Trophoblast cell (in vitro differentiated cells and primary cell): ENCODE data around the gene ARMH1.
"Not testable (repeated sequence)": the region's sequence is repeated elsewhere in the genome, so short reads cannot be mapped to it uniquely, and the experiment has no call there.

Source experiments
- DNase-seq, 2 donors: peaks; one replicate each; pipeline ENCODE4 v3.0.0-alpha.2; 2016
- H2AFZ ChIP-seq: 2 replicates; pipeline ENCODE4 v1.6.1; 2013; ENCODE audit warnings: low read length, moderate library complexity, mild to moderate bottlenecking; ENCODE audit not compliant: insufficient read depth, poor library complexity
- H2AK5ac ChIP-seq: 2 replicates; pipeline ENCODE4 v1.6.1; 2013; ENCODE audit warnings: mild to moderate bottlenecking, low read length
- H2BK120ac ChIP-seq: 2 replicates; pipeline ENCODE4 v1.6.1; 2013; ENCODE audit warnings: low read length, mild to moderate bottlenecking, moderate library complexity; ENCODE audit not compliant: insufficient read depth, poor library complexity
- H2BK12ac ChIP-seq: 2 replicates; pipeline ENCODE4 v1.6.1; 2013; ENCODE audit warnings: mild to moderate bottlenecking, low read length, moderate library complexity
- H2BK5ac ChIP-seq: 2 replicates; pipeline ENCODE4 v1.6.1; 2013; ENCODE audit warnings: low read length, low read depth, moderate library complexity, mild to moderate bottlenecking; ENCODE audit not compliant: poor library complexity
- H3K14ac ChIP-seq: 2 replicates; pipeline ENCODE4 v1.6.1; 2013; ENCODE audit warnings: mild to moderate bottlenecking, low read length
- H3K18ac ChIP-seq: 2 replicates; pipeline ENCODE4 v1.6.1; 2013; ENCODE audit warnings: mild to moderate bottlenecking, low read length
- H3K23ac ChIP-seq: 2 replicates; pipeline ENCODE4 v1.6.1; 2013; ENCODE audit warnings: low read length
- H3K27ac ChIP-seq: 2 replicates; pipeline ENCODE4 v1.5.1; 2013; ENCODE audit warnings: low read depth, mild to moderate bottlenecking, inconsistent platforms, low read length, moderate library complexity
- H3K27me3 ChIP-seq: 2 replicates; pipeline ENCODE4 v1.6.1; 2013; ENCODE audit warnings: inconsistent platforms, mild to moderate bottlenecking, low read length, moderate library complexity; ENCODE audit not compliant: insufficient read depth
- H3K36me3 ChIP-seq, 2 experiments: 1 replicate in 1 of 2; 2 replicates in 1 of 2; pipeline ENCODE4 v1.6.1; 2013; ENCODE audit warnings: low read length in 2 of 2, mild to moderate bottlenecking in 2 of 2, moderate library complexity in 1 of 2; ENCODE audit not compliant: insufficient read depth in 2 of 2, control insufficient read depth in 1 of 2
- H3K4ac ChIP-seq: 2 replicates; pipeline ENCODE4 v1.6.1; 2013; ENCODE audit warnings: low read depth, mild to moderate bottlenecking, low read length, moderate library complexity
- H3K4me1 ChIP-seq, 2 experiments: 1 replicate in 1 of 2; 2 replicates in 1 of 2; pipeline ENCODE4 v1.6.1; 2013; ENCODE audit warnings: low read length in 2 of 2, mild to moderate bottlenecking in 2 of 2, moderate library complexity in 1 of 2; ENCODE audit not compliant: insufficient read depth in 2 of 2, control insufficient read depth in 1 of 2
- H3K4me2 ChIP-seq: 2 replicates; pipeline ENCODE4 v1.6.1; 2013; ENCODE audit warnings: inconsistent platforms, mild to moderate bottlenecking, low read length, moderate library complexity
- H3K4me3 ChIP-seq: 2 replicates; pipeline ENCODE4 v1.5.1; 2013; ENCODE audit warnings: mild to moderate bottlenecking, low read depth, low read length, inconsistent platforms
- H3K79me1 ChIP-seq: one replicate; pipeline ENCODE4 v1.6.1; 2013; ENCODE audit warnings: low read length
- H3K79me2 ChIP-seq: 2 replicates; pipeline ENCODE4 v1.6.1; 2013; ENCODE audit warnings: low read length, mild to moderate bottlenecking; ENCODE audit not compliant: control insufficient read depth, insufficient read depth, poor library complexity
- H3K9ac ChIP-seq: 2 replicates; pipeline ENCODE4 v1.6.1; 2013; ENCODE audit warnings: mild to moderate bottlenecking, low read length
- H3K9me3 ChIP-seq: 2 replicates; pipeline ENCODE4 v1.6.1; 2013; ENCODE audit warnings: low read depth, mild to moderate bottlenecking, control low read depth, inconsistent platforms, low read length; ENCODE audit not compliant: insufficient read depth
- H4K12ac ChIP-seq: 2 replicates; pipeline ENCODE4 v1.6.1; 2013; ENCODE audit warnings: low read depth, mild to moderate bottlenecking, low read length, moderate library complexity
- H4K8ac ChIP-seq: 2 replicates; pipeline ENCODE4 v1.6.1; 2013; ENCODE audit warnings: low read depth, mild to moderate bottlenecking, low read length, moderate library complexity
- H4K91ac ChIP-seq: one replicate; pipeline ENCODE4 v1.6.1; 2013; ENCODE audit warnings: low read depth, mild to moderate bottlenecking, low read length, moderate library complexity
- WGBS: extraction: QIAGEN DNeasy Blood & Tissue Kit; methylation state at CpG from one replicate; pipeline ENCODE4 v1.1.7; 2013; ENCODE audit warnings: missing lambda C conversion rate; ENCODE audit not compliant: insufficient read length, insufficient coverage; ENCODE audit errors: extremely low coverage; 5-methylcytosine and 5-hydroxymethylcytosine counted together

Gene ARMH1

GRCh38 chr1:44738953-44739306 is 64.4 kb downstream of the ARMH1 start:
- H3K79me2 ChIP-seq, DNase-seq, H3K23ac ChIP-seq, H3K79me1 ChIP-seq, H3K9ac ChIP-seq, H3K14ac ChIP-seq, H3K4me3 ChIP-seq, H3K18ac ChIP-seq, H3K27me3 ChIP-seq, H2BK120ac ChIP-seq, H3K4me1 ChIP-seq, H2AFZ ChIP-seq, H2BK5ac ChIP-seq, H3K4ac ChIP-seq, H3K36me3 ChIP-seq, H2AK5ac ChIP-seq, H3K27ac ChIP-seq, H4K12ac ChIP-seq, H3K9me3 ChIP-seq, H2BK12ac ChIP-seq: not testable (repeated sequence)
- H4K8ac ChIP-seq: peak overlapping the region; percentile 99
- H4K91ac ChIP-seq: peak overlapping the region; percentile 87
- WGBS: no CpG with 5 or more reads among the region's 1 CpG
- peak overlapping the region; percentile 72 for H3K4me2 ChIP-seq

GRCh38 chr1:44739307-44740178 is 65.0 kb downstream of the ARMH1 start, which contains the start of gene KIF2C:
TSS of gene KIF2C (plus strand) at chr1:44739837. CDS start at chr1:44739933, 96 bp downstream.
- no peak within 1 kb of the TSS for H3K23ac ChIP-seq
- peak within 1 kb of the TSS; percentile 85 for H3K9ac ChIP-seq
- H4K91ac ChIP-seq: peak within 1 kb of the TSS; percentile 87
- H3K79me2 ChIP-seq: peaks cover 7% of the 10 kb centered on the region
- peak within 1 kb of the TSS; percentile 99 for H4K8ac ChIP-seq
- H3K79me1 ChIP-seq: peaks cover 7% of the 10 kb centered on the region
- H2AFZ ChIP-seq: peak within 1 kb of the TSS; percentile 94
- peak within 1 kb of the TSS; percentile 87 for H3K4me3 ChIP-seq
- peak within 1 kb of the TSS; percentile 43 for H3K27ac ChIP-seq
- peak within 1 kb of the TSS; percentile 88 for H2BK5ac ChIP-seq
- H2BK120ac ChIP-seq: peak within 1 kb of the TSS; percentile 24
- H3K4me1 ChIP-seq: peaks cover 3 to 4% of the 10 kb centered on the region in 2 experiments
- H3K4me2 ChIP-seq: peak within 1 kb of the TSS; percentile 96
- H2BK12ac ChIP-seq: peak within 1 kb of the TSS; percentile 53
- no peak within 1 kb of the TSS for H2AK5ac ChIP-seq
- H3K4ac ChIP-seq: peak within 1 kb of the TSS; percentile 82
- H3K9me3 ChIP-seq: peaks cover 5% of the 10 kb centered on the region
- peak within 1 kb of the TSS; percentile 95 for H3K14ac ChIP-seq
- H4K12ac ChIP-seq: peak within 1 kb of the TSS; percentile 85
- WGBS: no CpG with 5 or more reads among the region's 57 CpGs
- peak within 1 kb of the TSS; percentile 91 for H3K18ac ChIP-seq
- H3K27me3 ChIP-seq: no peaks in the 10 kb centered on the region
- DNase-seq: peak; percentile 98
- H3K36me3 ChIP-seq: peaks cover 8 to 14% of the 10 kb centered on the region in 2 experiments

DNA sequence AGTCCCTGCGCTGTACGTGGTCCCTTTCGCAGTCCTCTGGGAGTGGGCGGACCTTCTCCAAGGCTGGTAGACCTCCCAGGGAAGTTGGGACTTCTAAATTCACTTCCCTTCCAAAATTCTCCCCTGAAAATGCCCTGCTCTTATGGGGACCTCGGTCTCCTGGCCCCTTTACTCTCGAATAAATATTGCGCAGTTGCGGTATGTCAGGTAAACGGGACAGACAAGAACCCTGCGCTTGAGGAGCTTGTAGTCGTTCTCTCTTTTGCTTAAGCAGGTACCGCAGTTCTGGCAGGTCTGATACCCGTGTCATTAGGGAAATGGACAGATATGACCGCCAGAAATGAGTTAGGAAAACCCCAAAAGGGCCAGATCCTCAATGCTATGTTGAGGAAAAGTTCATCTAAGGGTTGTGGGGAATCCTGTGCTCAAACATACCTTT is 65.7 kb downstream of the ARMH1 start:
- Histone ChIP-seq H3K27ac (no peak overlapping the region), H3K23ac (no peak overlapping the region), H3K79me2 (peaks cover 7% of the 10 kb centered on the region), H3K4ac (peak overlapping the region; percentile 82), H3K79me1 (peaks cover 7% of the 10 kb centered on the region), H3K27me3 (no peaks in the 10 kb centered on the region), H3K4me2 (peak overlapping the region; percentile 96), H3K18ac (peak overlapping the region; percentile 66), H2BK12ac (no peak overlapping the region), H3K14ac (peak overlapping the region; percentile 42), H3K9ac (peak overlapping the region; percentile 85), H2AK5ac (no peak overlapping the region), H3K36me3 (peaks cover 10 to 16% of the 10 kb centered on the region in 2 experiments), H2BK120ac (peak overlapping the region; percentile 24), H4K12ac (peak overlapping the region; percentile 34), H3K4me1 (peaks cover 2 to 3% of the 10 kb centered on the region in 2 experiments), H2BK5ac (peak overlapping the region; percentile 88), H2AFZ (peak overlapping the region; percentile 94), H4K8ac (peak overlapping the region; percentile 77), H3K4me3 (peak overlapping the region; percentile 87), H3K9me3 (peaks cover 3% of the 10 kb centered on the region), H4K91ac (peak overlapping the region; percentile 59)
- WGBS: no CpG with 5 or more reads among the region's 14 CpGs
- no peak for DNase-seq

DNA sequence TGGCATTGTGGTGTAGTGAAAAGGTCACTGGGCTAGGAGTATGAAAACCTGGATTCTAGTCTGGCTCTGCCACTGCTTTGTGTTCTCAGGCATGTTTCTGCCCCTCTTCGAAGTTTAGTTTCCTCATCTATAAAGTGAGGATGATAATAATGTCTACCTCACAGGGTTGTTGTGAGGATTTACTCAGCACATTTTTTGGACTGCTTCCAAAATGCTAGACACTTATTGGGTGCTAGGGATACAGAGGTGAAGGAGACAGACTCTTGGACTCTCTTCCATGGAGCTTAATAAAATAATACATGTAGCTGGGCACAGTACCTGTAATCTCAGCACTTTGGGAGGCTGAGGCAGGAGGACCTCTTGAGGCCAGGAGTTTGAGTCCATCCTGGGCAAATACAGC is 68.7 kb downstream of the ARMH1 start:
- H3K27ac ChIP-seq: no peak overlapping the region
- H2AFZ ChIP-seq: no peak overlapping the region
- no peak overlapping the region for H4K91ac ChIP-seq
- no peak overlapping the region for H3K9ac ChIP-seq
- no peak overlapping the region for H3K4me2 ChIP-seq
- no peak overlapping the region for H2BK5ac ChIP-seq
- peaks cover 7% of the 10 kb centered on the region for H3K79me1 ChIP-seq
- no peak overlapping the region for H3K18ac ChIP-seq
- no peak overlapping the region for H3K4me3 ChIP-seq
- H2BK120ac ChIP-seq: no peak overlapping the region
- H3K4me1 ChIP-seq: peaks cover 2 to 3% of the 10 kb centered on the region in 2 experiments
- no peak overlapping the region for H3K14ac ChIP-seq
- no peak overlapping the region for H2AK5ac ChIP-seq
- H3K4ac ChIP-seq: no peak overlapping the region
- no peaks in the 10 kb centered on the region for H3K9me3 ChIP-seq
- peaks cover 22 to 30% of the 10 kb centered on the region in 2 experiments for H3K36me3 ChIP-seq
- no peak overlapping the region for H4K12ac ChIP-seq
- no CpG with 5 or more reads among the region's 1 CpG for WGBS
- no peak overlapping the region for H3K23ac ChIP-seq
- peaks cover 7% of the 10 kb centered on the region for H3K79me2 ChIP-seq
- no peak overlapping the region for H4K8ac ChIP-seq
- H3K27me3 ChIP-seq: no peaks in the 10 kb centered on the region
- DNase-seq: no peak
- no peak overlapping the region for H2BK12ac ChIP-seq
